Tongue (tissue), 2 donors: ENCODE results near the gene CHAC1. TPM values are rescaled to one million over a fixed set of nuclear protein-coding genes. Genes with fewer than 3 reads are reported as not detected.

ENCODE experiments used
- DNase-seq: peaks from one replicate; pipeline ENCODE4 v3.0.0-alpha.2; 2015
- total RNA-seq: library from RNA; depleted of rRNA; stranded (reverse); fragments of >200 nt; gene quantifications from one replicate; pipeline ENCODE4 v1.2.3, GENCODE V29; 2014

CHAC1 gene
- total RNA-seq, 1 donor from 2014 or later = 5.3 TPM

DNA sequence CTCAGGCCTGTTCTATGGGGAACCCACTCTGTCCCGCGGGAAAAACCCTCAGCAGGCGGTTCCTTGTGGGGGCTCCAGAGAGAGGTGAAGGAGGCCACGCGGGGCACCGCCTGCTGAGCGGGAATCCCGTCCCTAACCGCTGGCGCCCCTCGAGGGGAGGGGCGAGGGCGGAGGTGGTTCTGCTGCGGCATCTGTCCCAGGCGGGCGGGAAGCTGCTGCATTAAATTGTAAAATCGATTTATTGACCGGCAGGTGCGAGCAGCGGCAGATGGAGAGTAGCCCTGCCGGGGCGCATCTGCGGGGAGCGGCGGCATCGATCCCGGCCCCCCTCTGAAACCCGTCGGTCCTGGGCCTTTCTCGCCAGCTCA lies 27.8 kb upstream of the CHAC1 start:
- no peak for DNase-seq

DNA sequence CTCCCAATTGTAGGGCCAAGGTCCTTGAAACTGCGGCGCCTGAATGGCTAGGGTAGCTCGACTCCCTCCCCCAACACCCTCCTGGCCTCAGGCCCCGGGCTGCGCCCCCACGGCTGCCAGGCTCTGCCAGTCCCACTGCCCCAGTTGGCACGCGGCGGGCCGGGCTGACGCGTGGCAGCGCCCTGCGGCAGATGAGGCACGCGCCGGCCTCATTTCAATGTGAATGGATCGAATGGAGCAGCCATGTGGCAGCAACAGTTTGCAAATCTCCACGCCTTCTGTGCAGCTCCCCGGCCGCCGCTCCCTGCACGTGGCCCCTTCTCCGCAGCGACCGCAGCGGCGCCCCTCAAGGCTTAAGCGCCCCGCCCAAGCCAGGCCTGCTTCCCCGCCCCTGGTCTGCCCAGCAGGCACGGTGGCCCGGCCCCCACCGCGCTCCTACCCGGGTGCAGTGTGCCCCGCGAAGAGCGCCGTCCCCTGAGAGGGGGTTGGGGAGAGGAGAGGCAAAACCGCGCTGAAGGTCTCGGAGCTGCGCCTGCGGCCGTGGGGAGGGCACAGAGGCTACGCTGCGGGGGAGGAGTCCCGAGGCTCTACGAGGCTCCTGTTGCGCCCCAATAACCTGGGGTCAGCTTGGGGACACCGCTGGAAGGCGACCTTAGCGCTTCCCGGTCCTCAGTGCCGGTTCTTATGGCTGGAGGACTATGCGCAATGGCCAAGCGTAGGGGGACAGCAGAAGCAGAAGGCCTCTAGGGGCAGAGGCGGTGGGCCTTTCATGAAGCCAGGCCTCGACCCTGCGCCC lies 27.2 kb upstream of the CHAC1 start:
- peak; percentile 62 for DNase-seq

DNA sequence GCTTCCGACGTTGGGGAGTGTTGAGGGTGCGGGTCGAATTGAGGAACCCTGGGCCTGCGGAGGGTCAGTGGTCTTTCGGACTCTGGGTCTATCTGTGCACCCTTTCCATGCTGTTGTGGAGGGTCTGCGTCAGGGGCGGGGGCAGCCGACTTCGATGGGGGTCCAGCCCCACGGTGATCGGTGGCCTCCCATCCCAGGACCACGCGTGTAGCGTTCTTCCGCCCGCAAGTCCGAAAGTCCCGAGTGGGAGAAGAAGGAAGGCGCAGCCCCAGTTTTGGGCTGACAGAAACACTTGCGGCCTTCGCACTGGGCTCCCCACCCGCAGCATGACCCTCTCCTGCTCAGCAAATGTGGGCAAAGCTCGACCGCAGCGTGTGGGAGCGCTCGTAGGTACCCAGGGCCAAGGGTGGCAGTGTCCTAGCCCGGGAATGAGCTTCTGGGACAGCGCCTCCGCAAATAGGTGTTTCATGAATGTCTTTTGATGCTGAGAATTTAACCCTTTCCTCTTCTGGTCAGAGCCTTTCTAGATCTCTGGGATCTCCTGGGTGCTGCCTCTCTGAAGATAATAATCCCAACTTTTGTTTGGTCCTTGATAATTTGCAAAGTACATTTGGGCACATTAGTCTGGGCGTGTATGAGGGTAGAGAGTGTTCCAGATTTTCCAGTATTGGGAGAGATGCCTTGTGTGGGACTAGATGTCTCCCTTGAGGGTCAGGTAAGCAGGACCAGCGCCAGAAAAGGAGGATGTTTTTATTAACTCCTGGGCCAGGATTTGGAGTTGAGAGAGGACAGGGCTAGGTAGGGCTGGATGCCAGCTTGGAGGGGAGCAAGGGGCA lies 26.4 kb upstream of the CHAC1 start:
- no peak for DNase-seq

DNA sequence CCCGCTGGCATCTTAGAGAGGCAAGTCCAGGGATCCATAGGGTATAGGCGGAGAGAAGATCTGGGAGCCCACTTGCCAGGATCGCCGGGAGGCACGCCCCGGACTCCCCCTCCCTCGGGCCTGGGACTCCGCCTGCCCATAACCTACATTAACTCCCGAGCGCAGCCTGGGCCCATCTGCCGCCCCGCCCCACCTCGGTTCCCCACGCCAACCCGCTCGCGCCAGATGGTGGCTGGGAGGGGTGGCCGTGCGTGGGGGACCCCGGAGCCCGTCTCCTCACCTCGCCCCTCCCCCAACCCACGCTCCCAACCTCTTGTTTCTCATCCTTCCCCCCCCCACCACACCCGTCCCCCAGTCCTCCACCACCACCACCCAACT lies 25.8 kb upstream of the CHAC1 start:
- no peak for DNase-seq

DNA sequence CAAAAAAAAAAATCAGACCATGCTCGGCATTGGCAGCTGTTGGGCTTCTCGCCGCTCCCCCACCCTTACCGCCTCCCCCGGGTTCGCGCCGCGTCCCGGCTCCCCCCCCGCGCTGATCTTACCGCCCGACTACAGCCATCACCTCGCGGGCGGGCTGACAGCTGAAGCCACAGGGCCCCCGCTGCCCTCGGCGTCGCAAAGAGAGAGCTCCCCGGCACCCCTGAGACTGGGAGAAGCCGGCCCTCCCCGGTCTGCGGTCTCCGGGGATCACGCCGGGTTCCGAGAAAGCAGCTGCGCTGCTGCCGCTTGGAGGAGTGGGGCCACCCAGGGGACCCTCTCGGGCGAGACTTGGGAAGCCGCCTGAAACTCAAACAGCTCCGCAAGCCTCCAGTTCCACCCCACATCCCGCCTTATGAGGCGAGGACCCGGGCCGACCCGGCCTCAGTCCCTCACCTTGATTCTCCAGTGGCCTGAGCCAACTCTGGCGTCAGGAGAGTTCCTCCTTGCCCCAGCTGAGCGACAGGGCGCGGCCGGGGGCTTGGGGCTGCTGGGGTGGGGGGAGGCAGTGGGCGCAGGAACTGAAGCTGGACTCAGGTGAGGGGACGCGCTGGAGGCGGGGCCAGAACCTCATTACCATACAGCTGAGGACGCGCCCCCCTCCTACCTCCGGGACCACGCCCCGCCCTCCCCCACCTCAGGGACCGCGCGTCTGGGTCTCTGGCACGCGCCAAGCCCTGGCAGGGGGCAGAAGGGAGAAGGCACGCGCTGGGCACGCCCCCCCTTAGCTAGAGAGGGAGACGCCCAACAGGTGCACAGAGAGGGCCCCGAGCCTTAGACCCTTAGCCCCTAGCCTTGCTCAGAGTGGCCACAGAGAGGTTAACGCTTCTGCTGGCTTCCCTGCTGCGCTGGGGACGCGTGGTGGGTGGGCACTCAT lies 25.1 kb upstream of the CHAC1 start:
- no peak for DNase-seq

DNA sequence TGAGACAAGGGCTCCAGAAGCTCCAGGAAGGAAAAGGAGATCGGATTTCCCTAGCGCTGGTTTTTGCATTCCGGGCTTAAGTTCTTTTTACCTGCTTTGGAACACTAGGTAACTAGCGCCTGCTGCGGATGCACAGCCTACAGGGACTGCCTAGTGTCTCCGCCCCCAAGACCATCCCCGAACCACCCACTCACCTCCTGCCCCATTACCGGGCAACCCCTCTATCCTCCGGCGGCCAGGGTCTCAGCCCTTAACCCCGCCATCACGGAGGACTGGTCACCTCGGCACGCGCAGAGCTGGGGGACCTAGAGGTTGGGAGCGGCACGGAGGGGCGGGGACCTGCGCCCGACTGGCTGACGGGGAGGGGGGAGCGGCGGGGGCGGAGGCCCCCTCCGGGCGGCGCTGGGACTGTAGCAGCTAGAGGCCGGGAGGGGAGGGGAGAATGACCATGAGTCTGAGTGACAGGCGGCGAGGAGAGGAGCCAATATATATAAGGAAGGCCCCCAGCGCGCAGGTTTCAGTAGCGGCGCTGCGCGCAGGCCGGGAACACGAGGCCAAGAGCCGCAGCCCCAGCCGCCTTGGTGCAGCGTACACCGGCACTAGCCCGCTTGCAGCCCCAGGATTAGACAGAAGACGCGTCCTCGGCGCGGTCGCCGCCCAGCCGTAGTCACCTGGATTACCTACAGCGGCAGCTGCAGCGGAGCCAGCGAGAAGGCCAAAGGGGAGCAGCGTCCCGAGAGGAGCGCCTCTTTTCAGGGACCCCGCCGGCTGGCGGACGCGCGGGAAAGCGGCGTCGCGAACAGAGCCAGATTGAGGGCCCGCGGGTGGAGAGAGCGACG lies 24.2 kb upstream of the CHAC1 start, which contains the start of gene DLL4:
DLL4 (plus strand) TSS at position 520 of the 839 bp plus-strand sequence. CDS start 329 bp downstream, outside the sequence.
- DNase-seq = peak; percentile 78

DNA sequence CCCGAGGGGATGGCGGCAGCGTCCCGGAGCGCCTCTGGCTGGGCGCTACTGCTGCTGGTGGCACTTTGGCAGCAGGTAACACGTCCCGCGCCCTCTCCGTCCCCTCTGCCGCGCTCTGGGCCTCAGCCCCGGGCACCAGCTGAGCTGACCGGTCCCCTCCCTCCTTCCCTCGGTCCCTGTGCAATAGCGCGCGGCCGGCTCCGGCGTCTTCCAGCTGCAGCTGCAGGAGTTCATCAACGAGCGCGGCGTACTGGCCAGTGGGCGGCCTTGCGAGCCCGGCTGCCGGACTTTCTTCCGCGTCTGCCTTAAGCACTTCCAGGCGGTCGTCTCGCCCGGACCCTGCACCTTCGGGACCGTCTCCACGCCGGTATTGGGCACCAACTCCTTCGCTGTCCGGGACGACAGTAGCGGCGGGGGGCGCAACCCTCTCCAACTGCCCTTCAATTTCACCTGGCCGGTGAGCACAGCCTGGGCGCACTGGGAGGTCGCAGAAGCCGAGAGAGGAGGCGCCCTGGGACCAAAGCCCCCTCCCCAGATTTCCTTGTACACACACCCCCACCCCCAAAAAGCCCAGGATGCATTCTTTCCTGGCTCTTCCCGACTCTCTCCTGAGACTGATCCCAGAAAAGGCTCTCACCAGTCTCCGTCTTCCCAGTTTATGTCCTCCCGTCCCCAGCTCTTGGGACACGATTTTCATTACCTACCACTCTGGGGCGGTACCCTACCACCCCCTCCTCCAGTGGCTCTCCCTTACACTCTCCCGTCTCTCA lies 23.4 kb upstream of the CHAC1 start:
- peak; percentile 64 for DNase-seq

DNA sequence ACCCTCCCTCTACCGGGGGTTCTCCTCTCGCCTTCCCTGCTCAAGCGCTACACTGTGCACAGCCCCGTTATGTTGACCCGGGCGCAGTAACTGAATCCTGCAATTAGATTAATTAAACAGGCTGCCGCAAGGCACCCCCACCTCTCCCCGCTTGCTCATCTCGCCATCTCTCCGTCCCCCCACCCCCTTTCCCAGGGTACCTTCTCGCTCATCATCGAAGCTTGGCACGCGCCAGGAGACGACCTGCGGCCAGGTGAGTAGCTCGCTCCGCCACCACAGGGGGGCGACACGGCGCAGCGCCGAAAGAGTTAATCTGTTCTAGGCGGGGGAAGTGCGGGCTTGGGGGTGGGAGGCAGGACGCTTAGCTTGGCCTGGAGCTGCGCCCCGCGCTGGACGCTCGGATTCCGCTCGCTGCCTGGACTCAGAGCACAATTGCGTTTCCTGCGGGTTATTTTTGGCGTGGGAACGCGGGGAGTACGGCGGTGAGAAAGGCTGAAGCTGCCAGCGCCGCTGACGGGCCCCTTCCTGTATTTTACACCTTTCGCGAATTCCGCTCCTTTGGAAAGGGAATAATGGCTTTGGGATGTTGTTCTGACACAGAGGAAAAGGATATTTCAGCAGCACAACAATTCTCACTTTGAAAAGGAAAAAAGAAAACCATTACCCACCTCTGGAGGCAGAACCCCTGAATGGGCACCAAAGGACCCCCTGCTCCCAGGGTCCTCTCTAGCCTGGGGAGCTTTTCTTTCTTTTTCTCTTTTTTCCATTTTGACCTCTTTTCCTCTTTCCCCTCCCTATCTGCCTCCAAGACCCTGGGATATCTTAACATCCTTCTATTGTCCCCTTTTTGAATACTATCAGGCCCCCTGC lies 22.6 kb upstream of the CHAC1 start:
- DNase-seq = peak; percentile 63

DNA sequence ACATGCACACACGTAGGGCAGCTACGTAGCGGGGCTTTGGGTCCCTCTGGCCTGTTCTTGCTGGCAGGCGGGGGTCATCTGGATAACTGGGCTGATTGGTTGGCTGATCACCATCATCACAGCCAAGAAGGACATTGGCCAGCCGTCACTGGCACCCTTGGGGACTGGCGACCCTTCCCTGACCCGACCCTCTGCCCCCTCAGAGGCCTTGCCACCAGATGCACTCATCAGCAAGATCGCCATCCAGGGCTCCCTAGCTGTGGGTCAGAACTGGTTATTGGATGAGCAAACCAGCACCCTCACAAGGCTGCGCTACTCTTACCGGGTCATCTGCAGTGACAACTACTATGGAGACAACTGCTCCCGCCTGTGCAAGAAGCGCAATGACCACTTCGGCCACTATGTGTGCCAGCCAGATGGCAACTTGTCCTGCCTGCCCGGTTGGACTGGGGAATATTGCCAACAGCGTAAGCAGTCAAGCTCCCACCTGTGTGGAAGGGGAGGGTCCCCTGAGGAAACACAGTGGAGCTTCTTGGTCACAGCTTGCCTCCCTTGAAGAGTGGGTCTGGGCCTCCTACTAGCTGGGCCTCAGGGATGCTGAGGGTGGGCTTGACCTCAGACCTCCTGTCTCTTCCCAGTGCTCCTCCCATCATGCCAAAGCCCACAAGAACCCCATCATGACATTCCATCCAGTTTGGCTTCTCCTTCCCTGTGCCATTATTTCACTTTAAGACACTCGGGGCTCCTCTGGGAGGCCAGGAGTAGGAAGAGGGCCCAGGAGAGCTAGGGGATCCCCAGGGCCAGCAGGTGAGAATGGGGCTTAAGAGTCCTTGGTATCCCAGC lies 21.8 kb upstream of the CHAC1 start:
- no peak for DNase-seq

DNA sequence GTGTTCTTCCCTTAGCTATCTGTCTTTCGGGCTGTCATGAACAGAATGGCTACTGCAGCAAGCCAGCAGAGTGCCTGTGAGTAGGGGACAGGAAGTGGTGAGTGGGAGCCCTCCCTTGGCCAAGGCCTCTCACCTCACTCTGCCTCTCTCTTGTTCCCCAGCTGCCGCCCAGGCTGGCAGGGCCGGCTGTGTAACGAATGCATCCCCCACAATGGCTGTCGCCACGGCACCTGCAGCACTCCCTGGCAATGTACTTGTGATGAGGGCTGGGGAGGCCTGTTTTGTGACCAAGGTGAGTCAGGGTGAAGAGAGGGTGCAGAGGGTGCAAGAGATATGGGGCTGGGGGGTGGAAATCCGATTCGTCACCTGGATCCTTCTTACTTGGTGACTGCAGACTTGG lies 21.1 kb upstream of the CHAC1 start:
- DNase-seq = no peak

DNA sequence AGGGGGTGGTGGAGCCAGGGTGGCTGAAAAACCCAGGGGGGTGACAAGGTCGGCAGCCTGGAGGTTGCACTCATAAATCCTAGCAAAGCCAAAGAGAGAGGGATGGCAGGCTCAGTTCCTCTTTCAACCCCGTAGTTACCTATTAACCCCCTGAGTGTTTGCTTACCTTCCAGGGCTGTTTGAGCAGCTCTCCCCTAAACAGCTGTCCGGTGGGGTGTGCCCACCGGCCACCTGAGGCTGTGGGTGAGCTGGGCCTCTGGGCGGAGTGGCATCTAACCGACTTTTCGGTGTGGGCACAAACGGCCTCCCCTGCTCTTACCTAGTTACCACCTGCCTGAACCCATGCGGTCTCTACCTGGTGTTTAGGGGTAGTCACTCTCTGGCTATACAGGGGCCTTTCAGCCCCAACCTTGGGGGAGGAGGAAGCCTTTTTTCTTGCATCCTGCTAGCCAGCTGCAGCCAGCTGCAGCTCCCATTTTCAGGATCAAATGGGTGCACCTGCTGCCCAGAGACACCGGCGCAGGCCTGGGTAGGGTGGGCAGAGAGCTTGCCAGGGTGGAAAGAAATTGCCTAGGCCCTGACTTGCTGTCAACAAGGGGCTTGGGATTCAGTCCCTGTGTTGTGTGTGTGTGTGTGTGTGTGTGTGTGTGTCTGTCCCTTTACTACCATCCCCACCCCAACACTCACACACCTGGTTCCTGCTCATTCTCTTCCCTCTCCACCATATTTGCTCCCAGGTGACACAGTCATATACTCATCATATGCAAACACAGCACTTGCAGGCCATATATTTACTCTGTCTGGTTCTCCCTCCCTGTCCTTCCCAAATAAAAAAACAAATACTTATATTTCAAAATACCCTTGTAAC lies 20.4 kb upstream of the CHAC1 start:
- DNase-seq = no peak

DNA sequence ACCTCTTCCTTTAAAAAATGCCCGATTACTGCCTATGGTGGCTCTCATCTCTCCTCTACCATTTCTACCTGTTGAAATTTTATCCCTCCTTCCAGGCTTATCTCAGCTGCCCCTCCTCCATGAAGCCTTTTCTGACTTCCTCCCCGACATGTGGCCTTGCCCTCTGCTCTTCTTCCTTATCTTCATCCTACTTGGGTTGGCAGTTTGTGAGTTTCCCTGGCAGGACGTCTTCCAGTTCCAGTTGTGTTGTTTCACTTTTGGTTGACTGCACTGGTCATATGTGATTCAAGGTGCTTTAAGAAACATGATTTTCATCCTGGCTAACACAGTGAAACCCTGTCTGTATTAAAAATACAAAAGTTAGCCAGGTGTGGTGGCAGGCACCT lies 19.8 kb upstream of the CHAC1 start:
- DNase-seq = no peak

DNA sequence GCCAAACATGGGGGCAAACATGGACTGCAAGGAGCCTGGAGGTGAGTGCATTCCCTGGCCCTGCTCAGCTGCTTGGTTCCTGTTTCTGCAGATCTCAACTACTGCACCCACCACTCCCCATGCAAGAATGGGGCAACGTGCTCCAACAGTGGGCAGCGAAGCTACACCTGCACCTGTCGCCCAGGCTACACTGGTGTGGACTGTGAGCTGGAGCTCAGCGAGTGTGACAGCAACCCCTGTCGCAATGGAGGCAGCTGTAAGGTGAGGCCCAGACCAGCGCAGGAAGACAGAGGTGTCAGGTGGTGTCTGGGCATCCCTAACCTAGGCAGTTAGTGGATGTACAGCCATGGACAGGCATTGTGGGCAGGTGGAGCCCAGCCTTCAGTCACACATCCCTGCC lies 18.8 kb upstream of the CHAC1 start:
- no peak for DNase-seq

DNA sequence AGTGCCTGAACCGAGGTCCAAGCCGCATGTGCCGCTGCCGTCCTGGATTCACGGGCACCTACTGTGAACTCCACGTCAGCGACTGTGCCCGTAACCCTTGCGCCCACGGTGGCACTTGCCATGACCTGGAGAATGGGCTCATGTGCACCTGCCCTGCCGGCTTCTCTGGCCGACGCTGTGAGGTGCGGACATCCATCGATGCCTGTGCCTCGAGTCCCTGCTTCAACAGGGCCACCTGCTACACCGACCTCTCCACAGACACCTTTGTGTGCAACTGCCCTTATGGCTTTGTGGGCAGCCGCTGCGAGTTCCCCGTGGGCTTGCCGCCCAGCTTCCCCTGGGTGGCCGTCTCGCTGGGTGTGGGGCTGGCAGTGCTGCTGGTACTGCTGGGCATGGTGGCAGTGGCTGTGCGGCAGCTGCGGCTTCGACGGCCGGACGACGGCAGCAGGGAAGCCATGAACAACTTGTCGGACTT lies 17.0 kb upstream of the CHAC1 start:
- DNase-seq = no peak

DNA sequence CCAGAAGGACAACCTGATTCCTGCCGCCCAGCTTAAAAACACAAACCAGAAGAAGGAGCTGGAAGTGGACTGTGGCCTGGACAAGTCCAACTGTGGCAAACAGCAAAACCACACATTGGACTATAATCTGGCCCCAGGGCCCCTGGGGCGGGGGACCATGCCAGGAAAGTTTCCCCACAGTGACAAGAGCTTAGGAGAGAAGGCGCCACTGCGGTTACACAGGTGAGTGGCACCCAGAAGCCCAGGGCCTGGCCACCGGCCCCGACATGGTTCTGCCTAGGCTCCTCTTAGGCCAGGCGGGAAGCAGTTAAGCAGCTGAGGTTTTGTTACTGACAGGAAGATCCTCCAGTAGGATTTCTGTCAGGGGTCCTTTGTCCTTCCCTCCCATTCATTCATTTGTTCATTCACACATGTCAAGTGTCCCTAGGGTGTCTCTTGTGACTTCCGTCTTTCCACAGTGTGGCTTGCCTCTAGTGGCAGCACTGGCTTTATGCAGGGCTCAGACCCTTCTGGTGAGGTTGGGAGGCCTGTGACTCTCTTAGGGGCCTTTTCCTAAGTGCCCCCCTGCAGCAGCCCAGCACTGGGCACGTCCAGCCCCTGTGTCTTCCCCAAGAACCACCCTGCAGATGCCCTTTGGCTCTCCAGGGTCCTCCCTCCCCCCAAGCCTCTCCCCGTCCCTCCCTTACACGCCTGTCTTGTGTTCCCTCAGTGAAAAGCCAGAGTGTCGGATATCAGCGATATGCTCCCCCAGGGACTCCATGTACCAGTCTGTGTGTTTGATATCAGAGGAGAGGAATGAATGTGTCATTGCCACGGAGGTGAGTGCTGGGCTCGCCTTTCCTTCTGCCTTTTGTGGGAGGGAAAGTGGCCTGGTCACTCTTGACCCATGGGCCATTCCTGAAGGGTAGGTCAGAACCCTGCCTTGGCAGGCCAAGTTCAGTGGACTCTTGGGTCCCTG lies 16.3 kb upstream of the CHAC1 start:
- DNase-seq = no peak
